Measurements from ENCODE around the gene METTL15.
A peak's percentile ranks its signal among the peaks of the same experiment; 100 is the strongest.

METTL15 gene

GRCh38 chr11:28110108-28110820 is 2.1 kb downstream of the METTL15 start:
- TF ChIP-seq CTCF (IDR thresholded peaks at IDR 0.05; ENCODE audit: low read length, missing control alignments) = no peak
- peak; percentile 88 for DNase-seq (ENCODE audit: low read depth)
- H3K4me3 ChIP-seq (replicated peaks; ENCODE audit: low read depth, low read length) = peak overlapping the region; percentile 77

- no peak for TF ChIP-seq CTCF (IDR thresholded peaks at IDR 0.05; ENCODE audit: low read length, missing control alignments)
- H3K4me3 ChIP-seq (replicated peaks; ENCODE audit: low read depth, low read length) = peak overlapping the region; percentile 77
- no peak for DNase-seq (ENCODE audit: low read depth)
Measured at GRCh38 chr11:28110821-28111200, 2.6 kb downstream of the METTL15 start.

- TF ChIP-seq CTCF (IDR thresholded peaks at IDR 0.05; ENCODE audit: low read length, missing control alignments) = no peak
- H3K4me3 ChIP-seq (replicated peaks; ENCODE audit: low read depth, low read length) = no peak overlapping the region
- DNase-seq (ENCODE audit: low read depth) = no peak
Measured at GRCh38 chr11:28114116-28114515, 5.9 kb downstream of the METTL15 start.

- H3K4me3 ChIP-seq (replicated peaks; ENCODE audit: low read depth, low read length) = no peak overlapping the region
- TF ChIP-seq CTCF (IDR thresholded peaks at IDR 0.05; ENCODE audit: low read length, missing control alignments) = no peak
- no peak for DNase-seq (ENCODE audit: low read depth)
Measured at GRCh38 chr11:28114731-28115130, 6.5 kb downstream of the METTL15 start.

- no peak for DNase-seq (ENCODE audit: low read depth)
- H3K4me3 ChIP-seq (replicated peaks; ENCODE audit: low read depth, low read length) = no peak overlapping the region
- TF ChIP-seq CTCF (IDR thresholded peaks at IDR 0.05; ENCODE audit: low read length, missing control alignments) = no peak
Measured at GRCh38 chr11:28117712-28118111, 9.5 kb downstream of the METTL15 start.

- TF ChIP-seq CTCF (IDR thresholded peaks at IDR 0.05; ENCODE audit: low read length, missing control alignments) = no peak
- DNase-seq (ENCODE audit: low read depth) = peak; percentile 41
Measured at GRCh38 chr11:28123151-28123581, 15.0 kb downstream of the METTL15 start.

GRCh38 chr11:28132548-28132947 is 24.4 kb downstream of the METTL15 start:
- no peak overlapping the region for H3K4me3 ChIP-seq (replicated peaks; ENCODE audit: low read depth, low read length)
- DNase-seq (ENCODE audit: low read depth) = no peak
- TF ChIP-seq CTCF (IDR thresholded peaks at IDR 0.05; ENCODE audit: low read length, missing control alignments) = no peak

More at GRCh38 chr11:28123151-28123581, 15.0 kb downstream of the METTL15 start:
- H3K4me3 ChIP-seq (replicated peaks; ENCODE audit: low read depth, low read length) = no peak overlapping the region

All from fibroblast of pulmonary artery (primary cell).